Measurements from ENCODE around the gene ME3.
A peak's percentile ranks its signal among the peaks of the same experiment; 100 is the strongest.

The ME3 gene

DNA sequence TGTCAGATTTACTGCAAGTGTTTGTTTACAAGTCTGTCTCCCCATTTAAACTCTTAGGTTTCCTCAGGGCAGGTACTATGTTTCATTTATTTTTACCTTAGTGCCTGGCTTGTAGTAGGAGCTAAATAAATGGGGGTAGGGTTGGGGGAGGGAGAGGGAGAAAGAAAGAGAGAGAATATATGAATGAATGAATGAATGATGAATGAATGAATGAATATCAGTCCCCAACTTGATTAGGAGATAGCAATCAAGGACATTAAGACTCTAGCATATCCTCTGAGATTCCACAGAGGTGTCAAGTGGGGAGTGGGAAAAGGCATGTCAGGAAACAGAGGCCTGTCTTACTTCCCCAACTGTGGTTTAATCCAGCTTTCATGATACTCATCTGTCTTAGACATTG is 83.2 kb downstream of the ME3 start:
- no peak for DNase-seq

GRCh38 chr11:86588566-86589090 is 83.8 kb downstream of the ME3 start:
- DNase-seq, result peak in 2 of 51 donors; percentile 9 to 21

- DNase-seq, result no peak
Measured at GRCh38 chr11:86587264-86588193, 84.9 kb downstream of the ME3 start.

- DNase-seq, result no peak
Measured at GRCh38 chr11:86586307-86586706, 86.1 kb downstream of the ME3 start.

- DNase-seq, result no peak
Measured at GRCh38 chr11:86582898-86583297, 89.5 kb downstream of the ME3 start.

- no peak for DNase-seq
Measured at GRCh38 chr11:86580535-86580934, 91.9 kb downstream of the ME3 start.

GRCh38 chr11:86579406-86579731 is 93.0 kb downstream of the ME3 start:
- no peak for DNase-seq

DNA sequence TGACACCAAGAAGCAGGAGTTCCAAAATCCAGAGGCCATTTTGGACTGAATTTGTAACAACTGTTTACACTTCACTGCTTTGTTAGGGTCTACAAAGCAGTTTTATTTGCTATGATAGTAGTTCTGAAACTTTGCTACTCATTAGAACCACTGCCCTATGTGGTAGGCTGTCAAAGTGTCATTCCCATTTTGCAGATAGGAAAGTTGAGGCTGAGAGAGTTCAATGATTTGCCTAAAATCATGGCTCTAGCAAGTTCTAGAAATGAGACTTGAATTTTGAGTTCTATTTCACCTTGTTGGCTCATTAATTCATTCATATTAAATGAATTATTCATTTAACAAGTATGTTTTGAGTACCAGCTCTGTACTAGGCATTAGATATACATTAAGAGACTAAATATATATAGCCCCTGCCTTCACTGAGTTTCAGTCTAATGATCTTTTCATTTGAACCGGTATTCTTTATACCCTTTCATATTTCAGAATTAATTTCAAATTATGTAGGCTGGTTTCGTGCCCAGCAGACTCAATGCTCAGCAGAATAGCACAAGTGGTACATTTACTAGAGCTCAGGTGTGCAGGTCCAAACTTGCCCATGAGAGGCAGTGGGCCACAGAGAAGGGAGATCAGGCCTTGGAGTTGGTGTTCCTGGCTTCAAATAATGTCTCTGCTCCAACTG is 93.5 kb downstream of the ME3 start:
- DNase-seq, result no peak

GRCh38 chr11:86577644-86578636 is 94.5 kb downstream of the ME3 start:
- DNase-seq, result peak in 3 of 51 donors; percentile 2 to 13 (median 6)

DNA sequence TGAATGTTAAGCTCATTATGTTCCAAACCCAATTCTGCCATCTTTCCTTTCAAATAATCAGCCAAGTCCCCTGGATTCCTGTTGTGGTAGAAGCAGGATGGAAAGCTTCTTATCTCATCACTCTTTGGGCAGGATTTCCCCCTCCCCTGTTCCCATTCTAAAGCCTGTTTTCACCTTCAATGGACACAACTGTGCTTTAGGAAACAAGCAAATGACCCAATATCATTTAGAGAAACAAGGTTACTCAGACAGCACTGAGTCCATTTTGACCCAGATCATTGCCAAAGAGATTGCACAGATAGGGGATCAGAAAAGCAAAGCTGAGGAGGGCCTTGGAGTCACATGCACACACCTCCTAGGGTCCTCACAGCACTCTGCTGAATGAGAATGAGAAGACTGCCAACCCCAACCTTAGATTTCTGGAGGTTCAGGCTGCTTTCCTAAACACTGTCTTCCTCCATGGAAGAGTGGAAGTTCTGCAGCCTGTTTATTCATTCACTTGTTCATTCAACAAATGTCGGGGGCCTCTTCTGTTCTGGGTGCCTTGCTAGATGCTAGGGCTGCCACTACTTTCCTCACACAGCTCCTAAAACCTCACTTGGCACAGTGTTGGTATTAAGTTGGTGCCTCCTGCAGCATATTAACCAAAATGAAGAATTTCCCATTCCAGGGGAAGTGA is 95.3 kb downstream of the ME3 start:
- no peak for DNase-seq

DNA sequence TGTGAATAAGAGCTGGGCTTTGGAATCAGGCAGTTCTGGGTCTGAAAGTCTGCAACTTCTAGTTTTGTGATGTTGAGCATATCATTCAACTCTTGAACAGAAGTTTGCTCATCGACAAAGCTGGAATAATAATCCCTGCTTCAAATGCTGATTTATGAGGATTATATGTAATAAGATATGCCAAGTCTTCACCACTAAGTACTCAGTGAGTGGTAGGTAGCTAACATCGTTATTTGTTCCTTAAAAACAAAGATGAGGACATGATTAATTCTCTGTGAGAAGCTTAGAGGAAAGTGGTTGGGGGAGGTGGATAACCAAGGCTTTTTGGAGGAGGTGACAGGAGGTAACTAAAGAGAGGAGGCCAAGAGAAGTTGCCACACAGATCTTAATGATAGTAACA is 96.5 kb downstream of the ME3 start:
- DNase-seq, result no peak

- no peak for DNase-seq
Measured at GRCh38 chr11:86575208-86575855, 97.1 kb downstream of the ME3 start.

DNA sequence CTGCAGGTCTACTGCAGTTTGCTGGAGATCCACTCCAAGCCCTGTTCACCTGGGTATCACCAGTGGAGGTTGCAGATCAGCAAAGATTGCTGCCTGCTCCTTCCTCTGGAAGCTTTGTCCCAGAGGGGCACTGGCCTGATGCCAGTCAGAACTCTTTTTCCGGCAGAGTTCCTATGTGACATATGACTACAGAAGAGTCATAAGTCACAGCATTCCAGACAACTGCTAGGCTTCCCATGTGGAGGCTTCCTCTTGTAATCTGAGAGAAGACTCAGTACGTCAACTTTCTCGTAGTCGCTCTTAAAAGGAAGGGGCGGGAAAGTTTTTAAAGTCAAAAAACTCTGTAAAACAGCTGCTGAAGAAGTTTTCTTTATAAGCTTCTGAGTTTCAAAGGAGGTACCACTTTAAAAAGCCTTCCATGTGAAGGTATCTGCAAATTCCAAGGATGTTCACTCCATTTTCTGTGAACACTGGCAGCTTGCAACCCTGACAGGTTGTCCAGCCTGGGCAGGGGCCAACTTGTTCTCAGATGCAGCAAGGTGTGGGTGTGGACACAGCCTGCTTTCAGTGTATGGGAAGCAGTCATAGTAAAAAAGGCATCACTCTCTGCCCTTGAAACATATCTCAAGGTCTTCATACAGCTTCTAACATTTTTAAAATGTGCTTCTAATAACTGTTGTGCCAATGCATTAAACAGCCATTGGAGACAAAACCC is 97.8 kb downstream of the ME3 start:
- no peak for DNase-seq

DNA sequence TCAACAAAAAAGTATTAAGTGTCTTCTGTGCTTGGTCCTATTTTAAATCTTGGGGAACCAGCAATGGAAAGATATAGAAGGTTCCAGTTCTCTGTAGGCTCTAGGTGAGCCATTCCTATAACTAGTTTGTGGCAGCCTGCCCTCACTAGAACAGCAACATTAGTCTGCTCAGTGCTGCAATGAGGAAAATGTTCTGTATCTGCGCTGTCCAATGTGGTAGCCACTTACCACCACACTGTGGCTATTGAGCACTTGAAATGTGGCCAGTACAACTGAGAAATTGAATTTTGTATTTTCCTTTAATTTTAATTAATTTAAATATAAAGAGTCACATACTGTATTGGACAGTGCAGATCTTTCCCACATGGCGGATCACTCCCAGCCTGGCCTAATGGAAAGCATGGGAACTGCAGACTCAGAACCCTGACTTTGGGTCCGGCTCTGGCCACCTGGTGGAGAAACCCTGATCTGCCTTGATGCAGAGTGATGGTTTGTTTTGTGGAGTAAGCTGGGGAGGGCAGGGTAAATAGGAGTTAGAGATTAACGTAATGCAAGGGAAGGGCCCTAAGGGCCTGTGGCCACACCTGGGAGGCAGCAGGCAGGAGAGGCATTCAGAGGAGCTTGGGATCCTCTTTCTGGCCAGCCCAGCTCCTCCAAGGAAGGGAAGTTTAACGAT is 101.0 kb downstream of the ME3 start:
- no peak for DNase-seq

DNA sequence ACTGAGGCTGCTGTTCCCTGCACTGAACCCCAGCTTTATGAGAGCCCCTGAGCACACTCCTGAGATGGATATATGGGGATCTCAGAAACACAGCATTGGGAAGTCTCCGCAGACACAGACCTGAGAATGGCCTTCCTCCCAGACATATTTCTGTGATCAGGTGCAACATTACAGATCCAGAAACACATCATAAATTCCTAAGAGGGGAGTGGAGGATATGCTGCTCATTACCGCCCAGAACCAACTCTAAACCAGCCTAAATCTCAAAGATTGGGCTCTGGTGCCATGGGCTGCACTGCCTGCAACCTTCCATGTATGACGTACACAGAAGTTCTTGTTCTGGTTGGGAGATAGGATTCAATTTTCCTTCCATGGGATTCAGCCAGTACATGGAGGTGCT is 102.0 kb downstream of the ME3 start:
- DNase-seq, result no peak

DNA sequence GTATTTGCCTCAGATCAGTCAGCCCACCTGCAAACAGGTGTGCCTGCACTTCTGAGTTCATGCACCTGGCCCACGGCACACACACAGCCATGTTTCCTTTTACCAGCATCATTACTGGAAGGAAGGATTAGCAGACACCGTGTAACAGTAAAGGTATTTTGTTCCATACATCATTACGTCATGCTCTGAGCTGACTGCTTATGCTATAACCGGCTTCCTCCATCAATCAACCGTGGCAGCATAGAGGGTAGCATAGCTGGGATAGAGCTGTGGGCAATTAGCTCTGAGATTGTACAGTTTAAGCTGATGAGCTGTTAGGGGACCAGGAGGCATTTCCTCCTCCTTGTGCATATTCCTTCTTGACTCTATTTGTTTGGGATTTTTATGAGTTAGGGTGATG is 102.4 kb downstream of the ME3 start:
- DNase-seq, result no peak

DNA sequence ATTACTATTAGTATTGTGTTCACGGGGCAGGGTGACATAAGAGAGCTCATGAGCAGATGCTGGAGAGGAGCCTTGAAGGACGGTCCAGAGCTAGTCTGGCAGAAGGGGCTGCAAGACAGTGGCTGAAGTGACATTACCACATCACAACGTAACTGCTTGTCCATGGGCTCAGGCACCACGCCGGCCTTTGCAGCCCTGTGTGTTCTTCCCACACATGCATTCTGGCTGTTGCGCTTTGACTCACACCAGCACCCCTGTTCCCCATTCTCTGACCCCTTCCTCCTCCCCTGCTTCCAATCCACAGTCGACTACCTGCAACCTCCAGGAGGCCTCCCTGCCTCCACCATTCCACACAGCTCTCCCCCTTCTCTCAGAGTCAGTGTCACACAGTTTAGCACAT is 103.3 kb downstream of the ME3 start:
- DNase-seq, result no peak

- no peak for DNase-seq
Measured at GRCh38 chr11:86565801-86566312, 106.6 kb downstream of the ME3 start.

DNA sequence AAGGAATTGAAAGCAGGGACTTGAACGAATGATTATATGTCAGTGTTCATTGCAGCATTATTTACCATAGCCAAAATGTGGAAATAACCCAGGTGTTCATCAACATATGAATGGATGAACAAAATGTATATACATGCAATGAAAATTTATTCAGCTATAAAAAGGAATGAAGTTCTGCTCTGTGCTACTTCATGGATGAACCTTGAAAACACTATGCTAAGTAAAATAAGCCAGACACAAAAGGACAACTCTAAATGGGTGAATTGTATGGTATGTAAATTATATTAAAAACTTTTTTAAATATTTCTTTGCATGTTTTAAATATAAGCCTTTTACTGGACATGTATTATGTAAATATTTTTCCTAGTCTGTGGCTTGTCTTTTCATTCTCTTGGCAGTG is 107.0 kb downstream of the ME3 start:
- DNase-seq, result no peak
